ENCODE data around the gene SCARB1. TPM values are rescaled to one million over a fixed set of nuclear protein-coding genes. Genes with fewer than 3 reads are reported as not detected.

Gene SCARB1
- total RNA-seq, 1 experiment from 2014 or later = 31.3 TPM

DNA sequence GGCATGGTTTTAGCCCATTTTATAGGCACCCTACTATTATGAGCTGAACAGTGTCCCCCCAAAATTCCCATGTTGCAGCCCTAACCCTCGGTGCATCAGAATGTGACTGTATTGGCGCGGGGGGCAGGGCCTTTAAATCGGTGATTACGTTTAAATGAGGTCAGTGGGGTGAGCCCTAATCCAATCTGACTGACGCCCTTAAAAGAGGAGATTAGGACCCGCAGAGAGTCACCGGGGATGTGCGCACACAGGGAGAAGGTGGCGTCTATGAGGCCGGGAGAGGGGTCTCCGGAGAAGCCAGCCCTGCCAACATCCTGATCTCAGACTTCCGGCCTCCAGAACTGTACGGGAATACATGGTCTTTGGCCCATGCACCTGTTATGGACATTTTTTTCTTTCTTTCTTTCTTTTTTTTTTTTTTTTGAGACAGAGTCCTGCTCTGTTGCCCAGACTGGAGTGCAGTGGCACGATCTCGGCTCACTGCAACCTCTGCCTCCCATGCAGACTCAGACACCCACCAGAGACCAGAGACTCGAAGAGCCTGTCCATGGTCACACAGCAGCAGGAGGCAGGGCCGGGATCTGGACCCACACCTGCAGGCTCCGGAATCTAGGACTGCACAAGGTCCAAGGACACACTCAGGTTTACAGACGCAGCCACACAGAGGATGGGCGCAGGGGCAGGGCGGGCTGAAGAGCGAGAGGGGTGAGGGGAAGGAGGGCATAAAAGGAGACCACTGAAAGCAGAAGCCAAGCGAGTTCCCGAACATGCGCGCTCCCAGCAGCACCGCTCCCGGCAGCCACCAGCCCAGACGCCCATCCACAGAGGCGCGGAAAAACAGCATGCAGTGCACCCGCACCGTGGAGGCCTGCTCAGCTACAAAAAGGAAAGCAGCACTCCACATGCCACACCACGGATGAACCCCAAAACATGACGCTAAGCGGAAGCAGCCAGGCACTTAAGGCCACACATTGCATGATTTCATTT is 19.0 kb downstream of the SCARB1 start:
- Histone ChIP-seq H3K79me1 (ENCODE audit: insufficient read depth, low read depth, low read length, poor library complexity, severe bottlenecking) (peaks cover 3% of the 10 kb centered on the region), H3T11ph (ENCODE audit: low read length) (no peak overlapping the region), H4K20me1 (ENCODE audit: control insufficient read depth, insufficient read depth, insufficient read length) (peaks cover 3% of the 10 kb centered on the region), H3K18ac (ENCODE audit: insufficient read length, low read depth, low read length) (no peak overlapping the region), H2BK5ac (ENCODE audit: insufficient read length, low read length) (no peak overlapping the region), H3K9ac (ENCODE audit: extremely low read depth, insufficient read length, low read length) (no peak overlapping the region), H2BK15ac (ENCODE audit: low read depth, low read length) (no peak overlapping the region), H2AK5ac (ENCODE audit: insufficient read length, low read length) (no peak overlapping the region), H3K4ac (ENCODE audit: low read depth, low read length) (no peak overlapping the region), H2BK20ac (ENCODE audit: low read depth, low read length, poor library complexity, severe bottlenecking) (no peak overlapping the region), H3K23me2 (ENCODE audit: insufficient read length, low read depth, low read length, poor library complexity, severe bottlenecking) (peaks cover 6% of the 10 kb centered on the region), H2BK12ac (ENCODE audit: insufficient read length, low read depth, low read length) (no peak overlapping the region), H4K8ac (replicated peaks; ENCODE audit: insufficient read length, low read depth, low read length) (no peak overlapping the region), H3K14ac (ENCODE audit: insufficient read depth, low read length) (no peak overlapping the region; the same call in 1 of the 2 replicates), H2BK120ac (ENCODE audit: low read depth, low read length, poor library complexity, severe bottlenecking) (no peak overlapping the region), H4K91ac (ENCODE audit: insufficient read length, low read depth, low read length) (no peak overlapping the region), H3K4me1 (ENCODE audit: insufficient read depth, low read length) (no peaks in the 10 kb centered on the region), H3K79me2 (ENCODE audit: insufficient read depth, low read length) (no peaks in the 10 kb centered on the region), H2AFZ (ENCODE audit: low read length) (no peak overlapping the region), H3K56ac (ENCODE audit: insufficient read length, low read depth, low read length) (no peak overlapping the region), H3K27me3 (ENCODE audit: insufficient read depth, low read length) (no peaks in the 10 kb centered on the region), H3K23ac (ENCODE audit: insufficient read length, low read depth, low read length) (no peak overlapping the region), H4K5ac (ENCODE audit: insufficient read length, low read depth, low read length) (no peak overlapping the region), H3K4me2 (ENCODE audit: insufficient read depth, insufficient read length, low read length) (no peak overlapping the region), H3K27ac (ENCODE audit: insufficient read length, low read depth, low read length) (no peak overlapping the region), H3K9me3 (ENCODE audit: control insufficient read depth, low read depth, low read length) (no peaks in the 10 kb centered on the region)
- WGBS (ENCODE audit: extremely low coverage, insufficient read length, low lambda C conversion rate) = no CpG with 5 or more reads among the region's 37 CpGs
- DNase-seq = no peak
- TF ChIP-seq, protein P1, sequence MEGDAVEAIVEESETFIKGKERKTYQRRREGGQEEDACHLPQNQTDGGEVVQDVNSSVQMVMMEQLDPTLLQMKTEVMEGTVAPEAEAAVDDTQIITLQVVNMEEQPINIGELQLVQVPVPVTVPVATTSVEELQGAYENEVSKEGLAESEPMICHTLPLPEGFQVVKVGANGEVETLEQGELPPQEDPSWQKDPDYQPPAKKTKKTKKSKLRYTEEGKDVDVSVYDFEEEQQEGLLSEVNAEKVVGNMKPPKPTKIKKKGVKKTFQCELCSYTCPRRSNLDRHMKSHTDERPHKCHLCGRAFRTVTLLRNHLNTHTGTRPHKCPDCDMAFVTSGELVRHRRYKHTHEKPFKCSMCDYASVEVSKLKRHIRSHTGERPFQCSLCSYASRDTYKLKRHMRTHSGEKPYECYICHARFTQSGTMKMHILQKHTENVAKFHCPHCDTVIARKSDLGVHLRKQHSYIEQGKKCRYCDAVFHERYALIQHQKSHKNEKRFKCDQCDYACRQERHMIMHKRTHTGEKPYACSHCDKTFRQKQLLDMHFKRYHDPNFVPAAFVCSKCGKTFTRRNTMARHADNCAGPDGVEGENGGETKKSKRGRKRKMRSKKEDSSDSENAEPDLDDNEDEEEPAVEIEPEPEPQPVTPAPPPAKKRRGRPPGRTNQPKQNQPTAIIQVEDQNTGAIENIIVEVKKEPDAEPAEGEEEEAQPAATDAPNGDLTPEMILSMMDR (conservative IDR thresholded peaks at IDR 0.05) = no peak
- Mint-ChIP-seq H3K9me3 (no peaks in the 10 kb centered on the region; a peak in 1 of 5 replicates), H3K27me3 (ENCODE audit: low read depth) (no peaks in the 10 kb centered on the region; the same call in 1 of the 2 replicates), H3K4me3 (no peak overlapping the region), H3K36me3 (ENCODE audit: insufficient read depth in 1 of 3, low read depth in 3 of 3) (peaks cover 3 to 9% (median 3%) of the 10 kb centered on the region in 3 experiments; a peak in 4 of 7 replicates), H3K27ac (peak overlapping the region in 1 of 3 experiments; percentile 84; a peak in 1 of 7 replicates), H3K4me1 (peaks cover 14 to 20% of the 10 kb centered on the region in 2 experiments)
